Endothelial cell of umbilical vein (primary cell): ENCODE data around the gene CS. TPM values are rescaled to one million over a fixed set of nuclear protein-coding genes. Genes with fewer than 3 reads are reported as not detected.

Source experiments
- BruUV-seq: library from RNA; stranded (reverse); fragments of 400-500 nt; replicated peaks from 2 replicates; lab custom pipeline; 2021; lab: Mats Ljungman, UMichigan
- CTCF ChIA-PET: fragments of 300-600, 350-600 bp; sonication (Branson Sonifier 250); formaldehyde crosslinking; loops from one replicate; lab custom pipeline; 2021; ENCODE audit warnings: antibody characterized with exemption, inconsistent platforms; lab: Charles Lee
- POLR2A ChIA-PET: fragments of 300-600, 350-600 bp; sonication (Branson Sonifier 250); formaldehyde crosslinking; loops from one replicate; lab custom pipeline; 2021; ENCODE audit warnings: antibody characterized with exemption, inconsistent platforms; lab: Charles Lee
- DNase-seq: peaks from one replicate; pipeline ENCODE4 v3.0.0-alpha.2; 2011; ENCODE audit warnings: low read depth, low spot score
- FAIRE-seq: peaks from 2 replicates; lab custom pipeline; 2011; peaks lifted over from hg19 to GRCh38; lab: Jason Lieb, UNC
- H2AFZ ChIP-seq: 2 replicates; pipeline ENCODE4 v1.6.0; 2012; ENCODE audit warnings: low read depth, low read length, control low read depth, inconsistent platforms
- H3K27ac ChIP-seq: 2 replicates; pipeline ENCODE4 v1.5.1; 2011; ENCODE audit warnings: low read depth, mild to moderate bottlenecking, control low read depth, low read length, moderate library complexity; ENCODE audit not compliant: insufficient read depth
- H3K27me3 ChIP-seq, 2 experiments: 2 replicates each; pipeline versions ENCODE4 v1.6.0 to v1.6.1; 2011; ENCODE audit warnings: low read length in 2 of 2, mixed read lengths in 1 of 2; ENCODE audit not compliant: control insufficient read depth in 2 of 2, insufficient read depth in 2 of 2
- H3K36me3 ChIP-seq, 2 experiments: 2 replicates in 1 of 2; 3 replicates in 1 of 2; pipeline ENCODE4 v1.5.1; 2011; ENCODE audit warnings: low read length in 2 of 2, mild to moderate bottlenecking in 1 of 2, moderate library complexity in 1 of 2; ENCODE audit not compliant: control insufficient read depth in 2 of 2, insufficient read depth in 2 of 2; ENCODE audit errors: extremely low read depth in 1 of 2
- H3K4me1 ChIP-seq: 3 replicates; pipeline ENCODE4 v1.5.1; 2011; ENCODE audit warnings: mild to moderate bottlenecking, low read length; ENCODE audit not compliant: control insufficient read depth, insufficient read depth; ENCODE audit errors: extremely low read depth
- H3K4me2 ChIP-seq: 2 replicates; pipeline ENCODE4 v1.6.1; 2011; ENCODE audit warnings: low read length, control low read depth, mixed read lengths; ENCODE audit not compliant: insufficient read depth
- H3K4me3 ChIP-seq, 3 experiments: fragments of 200-600 bp in 1 of 3; sonication (generic), shearing (Covaris generic) in 1 of 3; replicated peaks in 1 of 3; 2 replicates each; pipeline ENCODE4 v1.5.1; 2011 to 2016; ENCODE audit warnings: control low read depth in 3 of 3, low read length in 3 of 3, mild to moderate bottlenecking in 2 of 3, inconsistent platforms in 1 of 3, low read depth in 1 of 3, moderate library complexity in 1 of 3; ENCODE audit not compliant: insufficient read depth in 1 of 3
- H3K79me2 ChIP-seq: 2 replicates; pipeline ENCODE4 v1.6.0; 2012; ENCODE audit warnings: low read length, inconsistent platforms; ENCODE audit not compliant: control insufficient read depth, insufficient read depth
- H3K9ac ChIP-seq: replicated peaks from 2 replicates; pipeline ENCODE3; 2011; ENCODE audit warnings: low read length, control low read depth; ENCODE audit not compliant: insufficient read depth; ENCODE audit errors: extremely low read depth
- H3K9me1 ChIP-seq: replicated peaks from 3 replicates; pipeline ENCODE4 v1.6.0; 2011; ENCODE audit warnings: mild to moderate bottlenecking, low read length; ENCODE audit not compliant: control insufficient read depth, insufficient read depth; ENCODE audit errors: extremely low read depth
- H3K9me3 ChIP-seq: replicated peaks from 2 replicates; pipeline ENCODE4 v1.5.1; 2012; ENCODE audit warnings: low read length, inconsistent platforms; ENCODE audit not compliant: control insufficient read depth, insufficient read depth
- H4K20me1 ChIP-seq: replicated peaks from 2 replicates; pipeline ENCODE3; 2011; ENCODE audit warnings: mild to moderate bottlenecking, low read length; ENCODE audit not compliant: control insufficient read depth, insufficient read depth; ENCODE audit errors: extremely low read depth
- EZH2 ChIP-seq: IDR thresholded peaks from 2 replicates; pipeline ENCODE4 v1.6.1; 2012; ENCODE audit warnings: borderline replicate concordance, low read depth, mild to moderate bottlenecking, moderate library complexity, low read length, inconsistent platforms; ENCODE audit not compliant: severe bottlenecking
- FOS ChIP-seq: IDR thresholded peaks from 2 replicates; pipeline ENCODE4 v1.6.1; 2011; ENCODE audit warnings: mild to moderate bottlenecking, low read length, moderate library complexity, borderline replicate concordance; ENCODE audit not compliant: insufficient read depth
- GATA2 ChIP-seq: IDR thresholded peaks from 2 replicates; pipeline ENCODE4 v1.7.0; 2011; ENCODE audit warnings: low read depth, mild to moderate bottlenecking, moderate library complexity, mixed read lengths, low read length; ENCODE audit not compliant: insufficient read length, insufficient read depth
- JUN ChIP-seq: IDR thresholded peaks from 2 replicates; pipeline ENCODE4 v1.6.1; 2011; ENCODE audit warnings: borderline replicate concordance, low read depth; ENCODE audit not compliant: insufficient read length, insufficient read depth
- MAX ChIP-seq: IDR thresholded peaks from 2 replicates; pipeline ENCODE4 v1.6.1; 2011; ENCODE audit not compliant: insufficient read depth, insufficient read length
- MYC ChIP-seq: IDR thresholded peaks from one replicate; pipeline ENCODE4 v1.6.1; 2011; ENCODE audit warnings: mild to moderate bottlenecking, low read depth, low read length
- POLR2A ChIP-seq: IDR thresholded peaks from 2 replicates; pipeline ENCODE4 v1.6.1; 2012; ENCODE audit warnings: low read depth, mild to moderate bottlenecking, control low read depth, low read length
- POLR2AphosphoS5 ChIP-seq: IDR thresholded peaks from 2 replicates; pipeline ENCODE4 v1.6.1; 2012; ENCODE audit warnings: low read depth, mild to moderate bottlenecking, control low read depth, low read length, moderate library complexity; ENCODE audit not compliant: insufficient read depth
- dilution Hi-C: fragments of 300-500 bp; cut with MboI; formaldehyde crosslinking; loops from one replicate; pipeline ENCODE4 v1.15.0; 2019; ENCODE audit warnings: low sequenced_read_pairs; ENCODE audit not compliant: extremely low pct_ligation_motif_present
- intact Hi-C: fragments of 100-400 bp; cut with micrococcal nuclease; formaldehyde crosslinking; loops from one replicate; pipeline ENCODE4 v1.10.0; 2022
- polyA plus RNA-seq, 4 experiments: library from polyadenylated mRNA; depleted of rRNA in 3 of 4; stranded (reverse) in 3 of 4; unstranded in 1 of 4; fragments of >200 nt; gene quantifications; 2 replicates each; pipeline versions ENCODE4 v1.2.1 to v1.2.3, GENCODE V29; 2011 to 2012; ENCODE audit warnings: missing spikeins in 1 of 4
- total RNA-seq: library from RNA; stranded (reverse); gene quantifications from 2 replicates; pipeline ENCODE4 v1.2.3, GENCODE V29; 2021
- TF ChIP-seq, protein P1 (sequence below), 2 donors: IDR thresholded peaks; 1 replicate in 1 of 2; 2 replicates in 1 of 2; pipeline ENCODE4 v1.5.1; 2011; ENCODE audit warnings: low read length in 2 of 2, mild to moderate bottlenecking in 2 of 2, moderate library complexity in 2 of 2, control low read depth in 1 of 2, inconsistent platforms in 1 of 2, low read depth in 1 of 2; ENCODE audit not compliant: insufficient read depth in 1 of 2; ENCODE audit errors: extremely low read depth in 1 of 2

Gene CS
- total and polyA plus RNA-seq, 2 donors (not counting 3 experiments of a cell fraction or from before 2014, with no cell fraction given): 129 to 312 TPM

DNA sequence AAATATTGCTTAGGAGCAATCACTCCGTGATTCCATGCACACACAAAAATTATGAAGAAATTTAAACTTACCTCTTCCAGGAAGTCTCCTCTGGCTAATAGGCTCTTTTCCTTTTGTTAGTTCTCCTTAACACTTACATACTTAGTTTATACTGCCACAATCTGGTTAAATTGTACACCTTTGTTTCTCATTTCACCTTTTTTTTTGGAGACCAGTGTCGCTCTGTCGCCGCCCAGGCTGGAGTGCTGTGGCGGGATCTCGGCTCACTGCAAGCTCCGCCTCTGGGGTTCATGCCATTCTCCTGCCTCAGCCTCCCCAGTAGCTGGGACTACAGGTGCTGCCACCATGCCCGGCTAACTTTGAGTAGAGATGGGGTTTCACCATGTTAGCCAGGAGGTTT lies 39.8 kb downstream of the CS start:
- H3K27ac ChIP-seq: no peak overlapping the region
- H2AFZ ChIP-seq: no peak overlapping the region
- dilution Hi-C loops: no loop called here
- H3K27me3 ChIP-seq: no peaks in the 10 kb centered on the region
- DNase-seq (no peak), FAIRE-seq (no peak)
- H4K20me1 ChIP-seq: no peaks in the 10 kb centered on the region
- no TSS peak for BruUV-seq
- H3K4me1 ChIP-seq: peaks cover 18% of the 10 kb centered on the region
- no peaks in the 10 kb centered on the region for H3K9me3 ChIP-seq
- H3K4me2 ChIP-seq: no peak overlapping the region
- CTCF ChIA-PET: no interaction called here
- no peak overlapping the region for H3K9ac ChIP-seq
- H3K4me3 ChIP-seq: no peak overlapping the region
- H3K36me3 ChIP-seq: peaks cover 6% of the 10 kb centered on the region in 2 experiments
- POLR2A ChIA-PET: no interaction called here
- intact Hi-C loops: no loop called here
- H3K9me1 ChIP-seq: no peaks in the 10 kb centered on the region
- peaks cover 26% of the 10 kb centered on the region for H3K79me2 ChIP-seq
- TF ChIP-seq FOS (no peak), GATA2 (no peak), EZH2 (no peak), JUN (no peak), MYC (no peak), MAX (no peak), POLR2AphosphoS5 (no peak), POLR2A (no peak)
- TF ChIP-seq, protein P1, sequence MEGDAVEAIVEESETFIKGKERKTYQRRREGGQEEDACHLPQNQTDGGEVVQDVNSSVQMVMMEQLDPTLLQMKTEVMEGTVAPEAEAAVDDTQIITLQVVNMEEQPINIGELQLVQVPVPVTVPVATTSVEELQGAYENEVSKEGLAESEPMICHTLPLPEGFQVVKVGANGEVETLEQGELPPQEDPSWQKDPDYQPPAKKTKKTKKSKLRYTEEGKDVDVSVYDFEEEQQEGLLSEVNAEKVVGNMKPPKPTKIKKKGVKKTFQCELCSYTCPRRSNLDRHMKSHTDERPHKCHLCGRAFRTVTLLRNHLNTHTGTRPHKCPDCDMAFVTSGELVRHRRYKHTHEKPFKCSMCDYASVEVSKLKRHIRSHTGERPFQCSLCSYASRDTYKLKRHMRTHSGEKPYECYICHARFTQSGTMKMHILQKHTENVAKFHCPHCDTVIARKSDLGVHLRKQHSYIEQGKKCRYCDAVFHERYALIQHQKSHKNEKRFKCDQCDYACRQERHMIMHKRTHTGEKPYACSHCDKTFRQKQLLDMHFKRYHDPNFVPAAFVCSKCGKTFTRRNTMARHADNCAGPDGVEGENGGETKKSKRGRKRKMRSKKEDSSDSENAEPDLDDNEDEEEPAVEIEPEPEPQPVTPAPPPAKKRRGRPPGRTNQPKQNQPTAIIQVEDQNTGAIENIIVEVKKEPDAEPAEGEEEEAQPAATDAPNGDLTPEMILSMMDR (IDR thresholded peaks at IDR 0.05; ENCODE audit: extremely low read depth in 1 of 2, insufficient read depth in 1 of 2, low read depth in 1 of 2, low read length in 2 of 2): no peak
